ENCODE data around the gene KIFAP3.

KIFAP3 gene

GRCh38 chr1:170001266-170001665 is 73.2 kb downstream of the KIFAP3 start:
- TF ChIP-seq EZH2phosphoT487 (conservative IDR thresholded peaks at IDR 0.05; ENCODE audit: low read length): no peak
- TF ChIP-seq CTCF (IDR thresholded peaks at IDR 0.05; ENCODE audit: insufficient read depth, low read length, poor library complexity, severe bottlenecking): no peak
- H3K9ac ChIP-seq (ENCODE audit: low read length): no peak overlapping the region
- no peaks in the 10 kb centered on the region for H3K9me2 ChIP-seq (replicated peaks; ENCODE audit: insufficient read depth, low read length)
- no peak overlapping the region for H2AFZ ChIP-seq (ENCODE audit: low read depth, low read length, severe bottlenecking)
- no peak overlapping the region for H3K27ac ChIP-seq (ENCODE audit: low read depth, low read length)
- no peaks in the 10 kb centered on the region for H3K27me3 ChIP-seq (ENCODE audit: low read length)
- no peaks in the 10 kb centered on the region for H3F3A ChIP-seq (ENCODE audit: insufficient read depth)
- H4K20me1 ChIP-seq (ENCODE audit: low read depth, low read length): no peaks in the 10 kb centered on the region
- H3K36me3 ChIP-seq (ENCODE audit: low read length): no peaks in the 10 kb centered on the region
- no peak overlapping the region for H3K4me2 ChIP-seq (ENCODE audit: low read depth, low read length, poor library complexity, severe bottlenecking)
- no peak overlapping the region for H3K4me3 ChIP-seq (ENCODE audit: insufficient read depth, low read length, poor library complexity, severe bottlenecking)
- H3K79me2 ChIP-seq (ENCODE audit: insufficient read depth, low read length): no peaks in the 10 kb centered on the region
- H3K9me3 ChIP-seq (ENCODE audit: insufficient read depth, low read length): no peaks in the 10 kb centered on the region

GRCh38 chr1:169999761-170000160 is 74.7 kb downstream of the KIFAP3 start:
- Histone ChIP-seq H3F3A (ENCODE audit: insufficient read depth) (no peaks in the 10 kb centered on the region), H3K27me3 (ENCODE audit: low read length) (no peaks in the 10 kb centered on the region), H3K36me3 (ENCODE audit: low read length) (no peaks in the 10 kb centered on the region), H3K79me2 (ENCODE audit: insufficient read depth, low read length) (no peaks in the 10 kb centered on the region), H3K4me2 (ENCODE audit: low read depth, low read length, poor library complexity, severe bottlenecking) (no peak overlapping the region), H2AFZ (ENCODE audit: low read depth, low read length, severe bottlenecking) (no peak overlapping the region), H3K9ac (ENCODE audit: low read length) (no peak overlapping the region), H3K9me3 (ENCODE audit: insufficient read depth, low read length) (no peaks in the 10 kb centered on the region), H3K27ac (ENCODE audit: low read depth, low read length) (no peak overlapping the region), H3K9me2 (replicated peaks; ENCODE audit: insufficient read depth, low read length) (no peaks in the 10 kb centered on the region), H3K4me3 (ENCODE audit: insufficient read depth, low read length, poor library complexity, severe bottlenecking) (no peak overlapping the region), H4K20me1 (ENCODE audit: low read depth, low read length) (no peaks in the 10 kb centered on the region)
- TF ChIP-seq CTCF (IDR thresholded peaks at IDR 0.05; ENCODE audit: insufficient read depth, low read length, poor library complexity, severe bottlenecking): no peak
- no peak for TF ChIP-seq EZH2phosphoT487 (conservative IDR thresholded peaks at IDR 0.05; ENCODE audit: low read length)

GRCh38 chr1:169999331-169999741 is 75.2 kb downstream of the KIFAP3 start:
- no peak overlapping the region for H3K27ac ChIP-seq (ENCODE audit: low read depth, low read length)
- no peak overlapping the region for H3K4me2 ChIP-seq (ENCODE audit: low read depth, low read length, poor library complexity, severe bottlenecking)
- no peaks in the 10 kb centered on the region for H4K20me1 ChIP-seq (ENCODE audit: low read depth, low read length)
- H3K27me3 ChIP-seq (ENCODE audit: low read length): no peaks in the 10 kb centered on the region
- H3K9me3 ChIP-seq (ENCODE audit: insufficient read depth, low read length): no peaks in the 10 kb centered on the region
- no peaks in the 10 kb centered on the region for H3K36me3 ChIP-seq (ENCODE audit: low read length)
- no peaks in the 10 kb centered on the region for H3K79me2 ChIP-seq (ENCODE audit: insufficient read depth, low read length)
- no peaks in the 10 kb centered on the region for H3F3A ChIP-seq (ENCODE audit: insufficient read depth)
- TF ChIP-seq EZH2phosphoT487 (conservative IDR thresholded peaks at IDR 0.05; ENCODE audit: low read length): no peak
- no peak for TF ChIP-seq CTCF (IDR thresholded peaks at IDR 0.05; ENCODE audit: insufficient read depth, low read length, poor library complexity, severe bottlenecking)
- no peak overlapping the region for H2AFZ ChIP-seq (ENCODE audit: low read depth, low read length, severe bottlenecking)
- H3K9ac ChIP-seq (ENCODE audit: low read length): no peak overlapping the region
- H3K4me3 ChIP-seq (ENCODE audit: insufficient read depth, low read length, poor library complexity, severe bottlenecking): no peak overlapping the region
- no peaks in the 10 kb centered on the region for H3K9me2 ChIP-seq (replicated peaks; ENCODE audit: insufficient read depth, low read length)

All from SU-DHL-6 (cell line).